Measurements from ENCODE around the gene MAML3.

MAML3 gene

GRCh38 chr4:139977838-139978609 is 176.0 kb downstream of the MAML3 start:
- H3K4me3 ChIP-seq (ENCODE audit: low read depth, low read length), result no peak overlapping the region
- TF ChIP-seq CTCF (conservative IDR thresholded peaks at IDR 0.05; ENCODE audit: low read depth, low read length), result no peak
- DNase-seq (ENCODE audit: low read depth), result no peak

- no peak overlapping the region for H3K4me3 ChIP-seq (ENCODE audit: low read depth, low read length)
- no peak for TF ChIP-seq CTCF (conservative IDR thresholded peaks at IDR 0.05; ENCODE audit: low read depth, low read length)
- DNase-seq (ENCODE audit: low read depth), result peak; percentile 70
Measured at GRCh38 chr4:139975830-139976272, 178.1 kb downstream of the MAML3 start.

GRCh38 chr4:139973616-139974015 is 180.4 kb downstream of the MAML3 start:
- TF ChIP-seq CTCF (conservative IDR thresholded peaks at IDR 0.05; ENCODE audit: low read depth, low read length), result no peak

GRCh38 chr4:139973015-139973414 is 181.0 kb downstream of the MAML3 start:
- no peak for TF ChIP-seq CTCF (conservative IDR thresholded peaks at IDR 0.05; ENCODE audit: low read depth, low read length)
- H3K4me3 ChIP-seq (ENCODE audit: low read depth, low read length), result no peak overlapping the region
- DNase-seq (ENCODE audit: low read depth), result no peak

More at GRCh38 chr4:139973616-139974015, 180.4 kb downstream of the MAML3 start:
- peak; percentile 27 for DNase-seq (ENCODE audit: low read depth)
- no peak overlapping the region for H3K4me3 ChIP-seq (ENCODE audit: low read depth, low read length)

GRCh38 chr4:139972305-139972704 is 181.7 kb downstream of the MAML3 start:
- no peak overlapping the region for H3K4me3 ChIP-seq (ENCODE audit: low read depth, low read length)
- no peak for TF ChIP-seq CTCF (conservative IDR thresholded peaks at IDR 0.05; ENCODE audit: low read depth, low read length)
- DNase-seq (ENCODE audit: low read depth), result no peak

- no peak for TF ChIP-seq CTCF (conservative IDR thresholded peaks at IDR 0.05; ENCODE audit: low read depth, low read length)
- no peak overlapping the region for H3K4me3 ChIP-seq (ENCODE audit: low read depth, low read length)
- no peak for DNase-seq (ENCODE audit: low read depth)
Measured at GRCh38 chr4:139971111-139971510, 182.9 kb downstream of the MAML3 start.
